ENCODE results near the gene CNNM2. TPM values are rescaled to one million over a fixed set of nuclear protein-coding genes. Genes with fewer than 3 reads are reported as not detected.

Gene CNNM2
- total RNA-seq, 1 experiment from 2014 or later = 7.6 TPM

DNA sequence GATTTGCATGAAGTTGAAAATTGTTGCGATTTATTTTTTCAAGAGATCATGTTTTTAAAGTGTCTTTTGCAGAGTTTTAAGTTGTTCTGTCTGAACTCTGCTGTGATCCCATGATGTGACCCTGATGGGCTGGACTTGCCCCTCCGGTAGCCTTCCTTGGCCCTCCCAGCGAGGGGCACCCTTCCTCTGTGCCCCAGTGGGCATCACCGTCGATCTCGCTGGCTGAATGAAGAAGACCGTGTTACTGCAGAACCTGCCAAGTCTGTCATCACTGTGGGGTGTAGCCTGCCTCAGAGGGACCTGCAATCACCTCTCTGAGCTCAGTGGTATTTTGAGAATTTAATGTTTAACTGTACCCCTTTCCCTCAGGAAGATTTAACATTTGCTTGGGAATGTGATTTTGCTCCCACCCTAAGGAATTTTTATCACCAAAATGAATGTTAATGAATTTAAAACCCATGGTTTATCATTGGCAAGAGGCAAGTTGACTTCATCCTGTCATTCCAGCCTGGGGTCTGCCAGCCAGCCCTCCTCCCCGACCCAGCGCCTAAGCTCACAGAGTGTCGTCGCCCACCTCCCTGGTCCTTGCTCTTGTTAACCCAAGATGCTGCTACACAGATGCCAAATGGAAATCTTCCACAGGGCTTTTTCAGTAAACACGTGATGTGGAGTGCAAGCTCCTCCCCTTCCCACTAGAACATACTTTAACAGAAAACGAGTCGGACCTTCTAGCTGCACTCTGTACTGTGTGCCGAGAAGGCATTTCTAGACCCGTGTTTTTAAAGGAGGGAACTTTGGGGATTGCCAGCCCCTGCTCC is 159.6 kb downstream of the CNNM2 start:
- no peak for DNase-seq (ENCODE audit: low read depth, low spot score)
- in situ Hi-C loops (cut with HindIII; ENCODE audit: low pct_unique_long_range_greater_than_20kb, low sequenced_read_pairs) = no loop called here

DNA sequence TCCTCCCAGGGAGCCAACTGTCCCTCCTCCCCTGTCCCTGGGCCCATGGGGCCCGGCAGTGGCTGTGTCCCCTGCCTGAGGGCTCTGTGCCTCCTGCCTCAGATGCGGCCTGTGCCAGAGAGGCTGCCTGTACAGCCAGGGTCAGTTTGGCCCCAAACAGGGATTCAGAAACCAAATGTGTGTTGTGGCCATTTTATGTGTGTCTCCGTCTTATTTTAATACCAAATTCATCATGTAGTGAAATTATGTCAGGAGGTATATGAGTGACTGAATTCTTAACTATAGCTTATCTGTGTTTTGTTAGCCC is 160.2 kb downstream of the CNNM2 start:
- in situ Hi-C loops (cut with HindIII; ENCODE audit: low pct_unique_long_range_greater_than_20kb, low sequenced_read_pairs) = no loop called here
- DNase-seq (ENCODE audit: low read depth, low spot score) = no peak

DNA sequence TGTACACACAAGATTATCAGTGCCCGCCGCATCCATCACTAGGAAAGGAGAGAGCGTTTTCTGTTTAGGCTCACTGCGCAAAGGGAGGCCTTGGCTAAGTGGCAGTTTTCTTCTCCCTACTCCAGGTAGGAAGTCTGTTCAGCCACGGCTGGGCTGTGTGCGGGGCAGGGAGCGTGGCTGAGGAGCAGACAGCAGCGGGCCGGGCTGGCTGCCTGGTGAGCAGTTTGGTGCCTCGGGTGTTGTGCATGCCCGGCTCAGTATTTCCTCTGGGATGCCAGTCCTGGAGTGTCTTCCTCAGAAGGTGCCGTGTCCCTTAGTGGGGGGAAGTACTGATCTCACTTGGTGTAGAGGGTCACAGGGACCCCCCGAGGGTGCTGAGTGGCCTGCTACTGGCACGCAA is 160.6 kb downstream of the CNNM2 start:
- DNase-seq (ENCODE audit: low read depth, low spot score) = no peak
- in situ Hi-C loops (cut with HindIII; ENCODE audit: low pct_unique_long_range_greater_than_20kb, low sequenced_read_pairs) = no loop called here

DNA sequence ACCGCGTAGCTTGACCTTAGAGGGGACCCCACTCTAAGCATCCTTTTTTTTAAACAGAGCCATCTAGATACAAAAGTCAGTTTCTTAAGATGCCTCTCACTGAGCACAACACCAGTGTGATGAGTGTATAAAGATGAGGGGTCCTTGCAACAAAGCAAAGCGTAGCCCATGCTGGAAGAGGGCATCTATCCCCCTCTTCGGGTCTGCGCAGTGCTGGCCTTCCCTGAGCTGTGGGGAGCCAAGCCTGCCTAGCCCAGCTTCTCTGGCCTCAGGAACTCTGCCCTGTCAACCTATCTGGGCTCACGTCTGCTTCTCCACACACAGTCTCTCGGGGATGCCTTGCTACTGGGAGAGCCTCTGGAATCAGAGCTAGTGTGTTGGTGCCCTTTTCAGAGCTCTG is 161.0 kb downstream of the CNNM2 start:
- in situ Hi-C loops (cut with HindIII; ENCODE audit: low pct_unique_long_range_greater_than_20kb, low sequenced_read_pairs) = no loop called here
- no peak for DNase-seq (ENCODE audit: low read depth, low spot score)

DNA sequence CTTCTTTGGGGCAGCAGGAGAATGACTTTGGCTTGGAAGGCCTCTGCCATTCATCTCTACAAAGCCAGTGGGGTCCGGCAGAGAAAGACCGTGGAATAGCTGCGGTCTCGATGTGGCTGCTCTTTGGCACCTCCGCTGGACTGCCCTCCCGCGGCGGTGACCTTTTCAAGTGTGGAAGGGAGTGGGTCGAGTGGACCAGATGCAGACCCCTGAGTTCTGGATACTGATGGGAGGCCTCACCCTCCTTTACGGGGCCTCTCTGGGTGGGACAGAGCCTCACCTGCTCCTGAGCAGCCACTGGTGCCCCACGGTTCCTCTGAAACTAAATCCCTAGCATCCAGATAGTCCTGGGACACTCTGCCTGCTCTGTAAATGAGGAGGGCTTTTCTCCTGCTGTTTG is 161.9 kb downstream of the CNNM2 start:
- no peak for DNase-seq (ENCODE audit: low read depth, low spot score)
- in situ Hi-C loops (cut with HindIII; ENCODE audit: low pct_unique_long_range_greater_than_20kb, low sequenced_read_pairs) = no loop called here

DNA sequence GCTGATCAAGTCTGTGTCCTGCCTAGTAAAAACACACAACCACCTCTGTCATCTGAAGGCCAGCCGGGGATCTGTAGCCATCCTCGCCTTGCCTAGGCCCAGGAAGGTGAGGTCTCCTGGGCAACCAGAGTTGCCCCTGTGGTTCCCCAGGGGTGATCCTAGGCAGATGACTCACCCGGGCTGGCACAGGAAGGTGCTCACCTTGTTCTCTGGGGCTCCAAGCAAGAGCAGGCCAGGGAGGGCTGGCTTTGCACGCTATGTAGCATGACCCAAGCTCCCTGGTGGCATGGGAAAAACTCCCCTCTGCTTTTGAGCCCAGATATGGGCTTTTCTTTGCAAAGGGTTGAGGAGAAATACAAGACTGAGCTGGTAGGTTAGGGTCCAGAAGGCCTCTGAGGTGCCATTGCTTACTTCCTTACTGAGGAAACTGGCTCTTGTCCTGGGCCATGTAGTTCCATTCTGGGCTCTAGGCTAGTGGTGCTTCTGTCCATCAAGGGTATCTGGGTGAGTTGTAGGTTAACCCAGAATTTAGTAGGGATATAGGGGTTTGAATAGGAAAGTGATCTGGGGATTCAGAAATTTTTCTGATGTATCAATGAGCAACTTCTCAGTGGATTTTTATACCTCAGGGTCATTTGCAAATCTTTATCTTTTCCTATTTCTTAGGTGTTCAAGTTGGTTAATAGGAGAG is 162.9 kb downstream of the CNNM2 start:
- in situ Hi-C loops (cut with HindIII; ENCODE audit: low pct_unique_long_range_greater_than_20kb, low sequenced_read_pairs) = no loop called here
- DNase-seq (ENCODE audit: low read depth, low spot score) = no peak

DNA sequence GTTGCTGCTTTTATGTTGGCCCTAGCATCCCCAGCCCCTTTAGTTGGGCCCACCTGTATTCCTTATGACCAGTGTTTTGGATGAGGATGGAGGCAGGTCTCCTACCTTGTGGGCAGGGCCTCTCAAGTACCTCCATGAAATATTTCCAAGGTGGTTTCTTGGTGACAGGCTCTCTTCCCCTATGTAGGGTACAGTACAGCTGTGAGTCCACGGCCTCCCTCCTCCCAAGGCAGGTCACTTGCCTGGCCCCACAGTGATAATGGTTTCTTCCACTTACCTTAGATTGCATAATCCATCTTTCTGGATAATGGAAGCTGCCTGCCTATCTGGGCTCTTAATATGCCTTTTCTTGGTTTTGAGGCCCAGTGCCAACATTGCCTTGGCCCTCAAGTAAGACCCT is 164.6 kb downstream of the CNNM2 start:
- in situ Hi-C loops (cut with HindIII; ENCODE audit: low pct_unique_long_range_greater_than_20kb, low sequenced_read_pairs) = no loop called here
- DNase-seq (ENCODE audit: low read depth, low spot score) = no peak

DNA sequence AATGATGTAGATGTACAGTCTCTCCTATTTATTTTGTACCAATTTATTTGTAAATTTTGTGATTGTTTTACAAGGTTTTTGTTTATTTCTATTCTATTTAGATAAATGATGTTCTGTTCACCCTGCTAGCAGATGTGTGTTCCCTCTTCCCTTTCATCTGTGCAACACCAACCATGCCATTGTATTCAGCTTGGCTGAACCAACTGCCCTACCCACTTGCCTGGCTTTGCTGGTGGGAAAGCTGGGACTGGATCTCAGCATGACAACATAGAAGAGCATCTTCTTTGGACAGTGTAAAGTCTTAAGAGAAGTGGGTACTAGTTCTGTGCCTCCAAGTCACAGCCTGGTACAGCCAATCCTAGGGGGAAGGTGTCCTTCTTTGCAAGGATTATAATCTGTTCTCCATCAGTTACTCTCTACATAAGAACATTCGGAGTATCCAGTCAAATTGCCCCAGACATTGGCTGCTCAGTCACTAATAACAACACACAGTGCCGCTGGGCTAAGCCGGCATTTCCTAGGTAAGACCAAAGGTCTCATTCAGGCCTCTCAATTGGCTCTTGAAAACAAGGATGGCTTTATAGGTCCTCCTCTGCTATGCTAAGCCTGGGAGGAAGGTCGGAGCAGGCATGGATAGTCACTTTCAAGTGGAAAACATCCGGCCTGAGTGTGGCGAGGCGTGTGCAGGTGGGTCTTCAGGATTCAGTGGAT is 165.3 kb downstream of the CNNM2 start:
- DNase-seq (ENCODE audit: low read depth, low spot score) = no peak
- in situ Hi-C loops (cut with HindIII; ENCODE audit: low pct_unique_long_range_greater_than_20kb, low sequenced_read_pairs) = no loop called here

DNA sequence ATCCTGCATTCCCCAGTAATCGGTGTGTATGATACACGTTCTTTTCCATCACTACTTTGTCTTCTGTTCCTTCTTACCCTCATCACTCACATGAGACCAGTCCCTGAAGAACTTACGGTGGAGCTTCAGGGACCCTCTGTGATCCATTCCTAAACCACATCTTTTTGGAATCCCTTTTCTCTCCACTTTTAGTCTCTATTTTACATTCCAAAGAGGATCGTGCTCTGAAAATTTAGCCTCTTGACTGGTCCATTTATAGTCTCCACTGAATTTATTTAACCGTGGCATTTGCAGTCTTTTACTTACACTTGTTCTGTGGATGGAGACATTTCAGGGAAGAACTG is 165.9 kb downstream of the CNNM2 start:
- in situ Hi-C loops (cut with HindIII; ENCODE audit: low pct_unique_long_range_greater_than_20kb, low sequenced_read_pairs) = no loop called here

DNA sequence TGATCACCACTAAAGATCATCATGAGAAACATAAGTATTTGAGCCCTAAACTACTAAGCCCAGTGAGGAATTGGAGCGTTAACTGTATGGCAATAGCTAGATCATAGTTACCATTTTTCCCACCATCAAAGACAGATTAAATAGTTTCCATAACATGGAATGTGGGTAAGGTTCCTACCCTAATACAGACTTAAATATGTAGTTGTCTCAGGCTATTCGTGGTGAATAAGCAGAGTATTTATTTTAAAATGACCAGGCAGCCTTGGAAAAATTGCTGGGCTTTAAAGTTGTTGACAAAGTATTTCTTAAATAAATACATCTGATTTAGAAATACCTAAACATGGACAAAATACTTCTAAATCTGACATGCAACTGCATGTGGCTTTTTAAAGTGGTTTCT is 168.2 kb downstream of the CNNM2 start:
- no peak for DNase-seq (ENCODE audit: low read depth, low spot score)
- in situ Hi-C loops (cut with HindIII; ENCODE audit: low pct_unique_long_range_greater_than_20kb, low sequenced_read_pairs) = no loop called here

More for the DNA sequence above, 165.9 kb downstream of the CNNM2 start:
- DNase-seq (ENCODE audit: low read depth, low spot score) = no peak

DNA sequence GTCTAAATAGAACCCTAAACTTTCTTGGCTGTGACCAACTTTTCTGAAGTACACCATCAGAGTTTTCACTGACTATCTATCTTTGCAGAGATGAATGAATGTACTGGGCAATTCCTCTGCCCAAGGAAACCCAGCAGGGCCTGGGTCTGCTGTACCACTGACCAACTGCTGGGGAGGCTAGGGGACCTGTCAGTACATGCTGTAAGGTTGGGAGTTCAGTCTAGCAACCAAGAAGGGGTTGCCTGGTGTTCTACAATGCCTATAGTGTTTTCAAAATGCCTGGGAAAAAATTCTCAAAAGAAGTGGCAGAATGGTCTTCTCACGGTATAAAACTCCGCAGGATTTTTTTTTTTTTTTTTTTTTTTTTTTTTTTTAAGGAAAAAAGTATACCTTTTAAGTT is 168.7 kb downstream of the CNNM2 start:
- in situ Hi-C loops (cut with HindIII; ENCODE audit: low pct_unique_long_range_greater_than_20kb, low sequenced_read_pairs) = no loop called here
- no peak for DNase-seq (ENCODE audit: low read depth, low spot score)

DNA sequence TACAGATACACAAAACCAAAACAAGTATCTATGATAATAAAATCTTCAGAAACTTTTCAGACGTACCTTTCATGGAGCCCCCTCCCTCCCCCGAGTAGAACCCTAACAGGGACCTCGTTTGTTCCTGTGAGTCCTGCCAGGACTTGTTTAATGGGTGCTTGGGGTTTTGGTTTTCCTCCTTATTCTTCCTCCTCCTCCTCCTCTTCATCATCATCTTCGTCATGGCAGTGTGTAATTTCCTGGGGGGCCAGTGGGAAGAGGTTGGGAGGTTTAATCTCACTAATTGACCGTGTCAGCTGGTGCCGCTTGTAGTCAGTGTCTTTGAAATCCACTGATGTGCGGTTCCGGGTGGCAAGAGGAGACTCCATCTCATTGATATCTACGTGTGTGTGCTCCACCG is 171.4 kb downstream of the CNNM2 start:
- in situ Hi-C loops (cut with HindIII; ENCODE audit: low pct_unique_long_range_greater_than_20kb, low sequenced_read_pairs) = no loop called here
- DNase-seq (ENCODE audit: low read depth, low spot score) = no peak

DNA sequence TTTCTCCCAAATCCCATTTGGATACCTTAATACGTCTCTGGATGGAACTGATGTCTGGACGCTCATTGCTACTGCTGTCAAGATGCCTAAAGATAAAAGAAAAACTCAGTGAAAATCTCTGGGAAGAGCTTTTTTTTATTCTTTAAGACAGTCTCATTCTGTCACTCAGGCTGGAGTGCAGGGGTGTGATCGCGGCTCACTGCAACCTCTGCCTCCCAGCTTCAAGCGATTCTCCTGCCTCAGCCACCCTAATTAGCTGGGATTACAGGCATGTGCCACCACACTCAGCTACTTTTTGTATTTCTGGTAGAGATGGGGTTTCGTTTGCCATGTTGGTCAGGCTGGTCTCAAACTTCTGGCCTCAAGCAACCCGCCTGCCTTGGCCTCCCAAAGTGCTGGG is 172.8 kb downstream of the CNNM2 start:
- in situ Hi-C loops (cut with HindIII; ENCODE audit: low pct_unique_long_range_greater_than_20kb, low sequenced_read_pairs) = no loop called here
- no peak for DNase-seq (ENCODE audit: low read depth, low spot score)

DNA sequence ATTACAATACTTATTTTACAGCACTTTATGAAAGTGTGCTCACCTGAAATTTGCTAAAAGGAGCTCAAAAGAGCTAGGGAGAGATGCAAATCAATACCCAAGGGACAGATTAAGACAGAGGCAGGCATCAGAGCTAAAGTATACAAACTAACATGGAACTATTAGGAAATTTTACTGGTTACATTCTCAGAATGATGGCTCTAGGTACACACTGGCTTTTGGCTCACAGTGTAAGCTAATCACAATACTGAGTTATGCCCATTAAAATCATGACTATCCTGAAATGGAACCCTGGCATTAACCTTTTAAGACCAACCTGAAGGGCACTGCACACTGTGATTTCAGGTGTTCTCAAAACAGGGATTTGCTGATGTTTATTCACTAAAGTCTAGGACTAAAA is 176.9 kb downstream of the CNNM2 start:
- DNase-seq (ENCODE audit: low read depth, low spot score) = no peak
- in situ Hi-C loops (cut with HindIII; ENCODE audit: low pct_unique_long_range_greater_than_20kb, low sequenced_read_pairs) = no loop called here

DNA sequence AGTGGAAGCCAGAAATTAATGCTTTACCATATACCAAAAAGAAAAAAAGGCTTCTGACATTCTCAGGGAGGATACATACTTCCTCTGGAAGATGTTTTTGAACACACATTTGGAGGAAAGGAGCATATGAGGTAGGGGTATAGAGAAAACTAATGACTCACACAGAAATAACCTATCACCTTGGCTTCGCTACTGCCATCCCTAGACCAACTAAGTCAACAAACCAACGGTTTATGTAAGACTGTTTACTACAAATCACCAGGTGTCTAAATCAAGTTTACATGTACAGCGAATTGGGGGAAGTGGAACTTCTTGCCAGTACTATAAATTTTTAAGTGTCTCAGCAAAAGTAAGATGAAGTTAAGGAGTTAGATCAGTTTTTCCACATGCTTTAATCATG is 178.0 kb downstream of the CNNM2 start:
- DNase-seq (ENCODE audit: low read depth, low spot score) = no peak
- in situ Hi-C loops (cut with HindIII; ENCODE audit: low pct_unique_long_range_greater_than_20kb, low sequenced_read_pairs) = no loop called here

DNA sequence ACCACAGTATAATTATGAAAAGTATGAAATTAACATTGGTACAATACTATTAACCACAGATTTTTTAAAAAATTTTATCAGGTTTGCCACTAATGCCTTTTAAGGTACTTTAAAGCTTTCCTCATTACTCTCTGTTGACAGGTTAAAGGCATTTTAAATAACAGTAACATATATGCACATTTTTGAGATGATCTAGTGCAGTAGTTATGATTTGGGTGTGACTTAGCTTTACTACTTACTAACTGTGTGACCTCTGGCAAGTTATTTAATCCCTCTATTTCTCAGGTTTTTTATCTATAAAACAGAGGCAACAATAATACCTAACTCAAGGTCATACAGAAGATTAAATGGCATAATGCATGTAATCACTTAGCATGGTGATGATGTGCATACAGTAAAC is 180.1 kb downstream of the CNNM2 start:
- in situ Hi-C loops (cut with HindIII; ENCODE audit: low pct_unique_long_range_greater_than_20kb, low sequenced_read_pairs) = no loop called here
- DNase-seq (ENCODE audit: low read depth, low spot score) = no peak

DNA sequence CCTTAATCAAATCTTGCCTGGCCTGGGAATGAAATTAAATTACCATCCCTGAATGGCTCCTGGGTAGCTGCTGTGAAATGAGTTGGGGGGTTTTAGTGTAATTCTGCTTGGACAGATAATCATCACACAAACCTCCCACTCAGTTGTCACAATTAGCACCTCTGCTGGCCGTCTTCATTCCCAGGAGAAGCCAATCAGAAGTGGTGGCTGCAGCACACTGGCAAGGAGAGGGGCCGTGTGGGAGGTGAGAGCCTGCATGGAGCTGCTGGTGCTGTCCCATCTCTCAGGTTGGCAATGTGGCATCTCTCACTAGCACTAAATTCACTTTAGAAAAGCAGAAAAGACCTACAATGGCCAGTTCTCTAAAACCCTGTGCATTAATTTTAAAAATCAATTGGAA is 182.5 kb downstream of the CNNM2 start:
- no peak for DNase-seq (ENCODE audit: low read depth, low spot score)
- in situ Hi-C loops (cut with HindIII; ENCODE audit: low pct_unique_long_range_greater_than_20kb, low sequenced_read_pairs) = no loop called here

DNA sequence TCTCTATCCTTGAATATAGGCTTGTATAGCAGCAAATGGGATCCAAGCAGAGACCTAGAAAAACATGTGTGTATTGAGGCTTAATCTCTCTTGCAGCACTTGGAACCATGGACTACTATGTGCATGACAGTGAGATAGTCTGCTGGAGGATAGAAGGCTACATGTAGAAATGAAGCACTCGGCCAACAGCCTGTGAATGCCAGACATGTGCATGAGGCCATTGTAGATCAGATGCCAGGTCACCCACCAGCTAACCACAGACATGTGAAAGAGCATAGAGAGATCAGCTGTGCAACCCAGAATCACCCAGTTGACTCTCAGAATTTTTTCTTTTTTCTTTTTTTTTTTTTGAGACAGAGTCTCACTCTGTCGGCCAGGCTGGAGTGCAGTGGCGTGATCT is 184.1 kb downstream of the CNNM2 start:
- in situ Hi-C loops (cut with HindIII; ENCODE audit: low pct_unique_long_range_greater_than_20kb, low sequenced_read_pairs) = no loop called here
- peak; percentile 23 for DNase-seq (ENCODE audit: low read depth, low spot score)

DNA sequence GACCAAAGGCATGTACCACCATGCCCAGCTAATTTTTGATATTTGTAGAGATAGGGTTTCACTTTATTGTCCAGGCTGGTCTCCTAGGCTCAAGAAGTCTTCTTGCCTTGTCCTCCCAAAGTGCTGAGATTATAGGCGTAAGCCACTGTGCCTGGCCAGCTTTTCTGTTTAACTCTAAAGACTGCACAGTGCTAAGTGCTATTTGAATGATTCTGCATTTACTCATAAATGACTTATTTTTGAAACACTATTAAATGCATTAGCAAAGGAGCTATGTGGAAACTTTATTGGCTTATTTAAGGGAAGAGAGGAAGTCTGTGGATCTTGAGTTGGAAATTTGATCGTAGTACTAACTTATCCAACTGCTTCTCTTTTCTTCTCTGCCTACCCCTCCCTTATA is 185.9 kb downstream of the CNNM2 start:
- in situ Hi-C loops (cut with HindIII; ENCODE audit: low pct_unique_long_range_greater_than_20kb, low sequenced_read_pairs) = no loop called here

More for the DNA sequence above, 185.9 kb downstream of the CNNM2 start:
- no peak for DNase-seq (ENCODE audit: low read depth, low spot score)

All from SK-MEL-5 (cell line).